Stomach (tissue), 19 donors: ENCODE measurements around the gene ANKEF1. TPM values are rescaled to one million over a fixed set of nuclear protein-coding genes. Genes with fewer than 3 reads are reported as not detected.

ENCODE experiments used
- DNase-seq, 2 donors: peaks; one replicate each; pipeline versions ENCODE4 v3.0.0 to v3.0.0-alpha.2; 2013 to 2019
- H3K27ac ChIP-seq, 5 donors: fragments of 200-600 bp in 4 of 5; sonication (generic) in 4 of 5; one replicate each; pipeline ENCODE4 v1.5.1; 2013 to 2019; ENCODE audit warnings: mild to moderate bottlenecking in 1 of 5, moderate library complexity in 1 of 5
- H3K27me3 ChIP-seq, 3 donors: fragments of 200-600 bp; sonication (generic); one replicate each; pipeline ENCODE4 v1.5.1; 2017 to 2019; ENCODE audit warnings: mixed run types in 1 of 3
- H3K36me3 ChIP-seq, 4 donors: fragments of 200-600 bp; sonication (generic); 1 replicate in 3 of 4; 2 replicates in 1 of 4; pipeline ENCODE4 v1.5.1; 2016 to 2019
- H3K4me1 ChIP-seq, 4 donors: fragments of 200-600 bp; sonication (generic); one replicate each; pipeline ENCODE4 v1.5.1; 2016 to 2019
- H3K4me3 ChIP-seq, 4 donors: fragments of 200-600 bp; sonication (generic) in 3 of 4; one replicate each; pipeline ENCODE4 v1.5.1; 2016 to 2019; ENCODE audit warnings: mild to moderate bottlenecking in 1 of 4
- H3K9me3 ChIP-seq, 4 donors: fragments of 200-600 bp; sonication (generic); one replicate each; pipeline ENCODE4 v1.5.1; 2016 to 2019
- CTCF ChIP-seq, 7 experiments: fragments of 450-650 bp in 4 of 7; fragments of 200-600 bp in 3 of 7; sonication (generic) in 3 of 7; IDR thresholded peaks; one replicate each; pipeline ENCODE4 v1.5.1; 2016 to 2019; ENCODE audit warnings: antibody characterized with exemption in 7 of 7, control low read depth in 2 of 7, mild to moderate bottlenecking in 1 of 7
- EP300 ChIP-seq: sonication (generic); formaldehyde crosslinking; IDR thresholded peaks from one replicate; pipeline ENCODE4 v1.6.1; 2017; ENCODE audit warnings: antibody characterized with exemption
- POLR2A ChIP-seq, 4 donors: fragments of 450-650 bp; IDR thresholded peaks; one replicate each; pipeline ENCODE4 v1.6.1; 2016; ENCODE audit warnings: antibody characterized with exemption in 4 of 4, control low read depth in 2 of 4, mild to moderate bottlenecking in 1 of 4, moderate library complexity in 1 of 4
- POLR2AphosphoS5 ChIP-seq, 3 donors: sonication (generic); formaldehyde crosslinking; IDR thresholded peaks; one replicate each; pipeline ENCODE4 v1.6.1; 2016; ENCODE audit warnings: antibody characterized with exemption in 3 of 3
- WGBS, 5 donors: extraction: QIAGEN DNeasy Blood & Tissue Kit in 3 of 5; methylation state at CpG; one replicate each; pipeline versions ENCODE4 v1.1.5 to v1.1.7; 2013 to 2018; 5-methylcytosine and 5-hydroxymethylcytosine counted together
- intact Hi-C: fragments of 100-400 bp; cut with DNase I; formaldehyde crosslinking; loops from one replicate; pipeline ENCODE4 v1.15.1; 2023; ENCODE audit warnings: low total_unique reads
- long read RNA-seq, 10 donors: transcript quantifications; one replicate each; lab custom pipeline, GENCODE V29; 2026
- polyA plus RNA-seq, 3 donors: library from polyadenylated mRNA; stranded (reverse); fragments of 200-250 nt; gene quantifications; one replicate each; pipeline ENCODE4 v1.2.3, GENCODE V29; 2013
- total RNA-seq, 5 donors: library from RNA; depleted of rRNA; stranded (reverse); fragments of >200 nt; gene quantifications; one replicate each; pipeline versions ENCODE4 v1.1.0 to v1.2.3, GENCODE V29; 2014 to 2016
- donor health status: healthy with polysubstance abuse.
- donor health status: Bipolar disorder and iron deficiency.
- donor health status: healthy.

ANKEF1 gene
- 1 to 10 TPM in 4 of 5 donors, under 1 TPM in 1; 0.58 to 9.4 (median 1.3) TPM for total RNA-seq
- 1 to 10 TPM; 1.5 to 2.0 (median 1.7) TPM for polyA plus RNA-seq
- long read RNA-seq, donor 1, result 0 reads
- long read RNA-seq, donor 2, result 0 reads
- long read RNA-seq, donor 3, result 0 reads
- long read RNA-seq, donor 4, result 0 reads
- long read RNA-seq, donor 5, full-length matches to known transcripts, result 1 of 1 reads
- long read RNA-seq, donor 5, partial matches to known transcripts, result 0 of 1 reads
- long read RNA-seq, donor 5, other reads (novel, unspliced or antisense), result 0 of 1 reads
- long read RNA-seq, donor 6, full-length matches to known transcripts, result 2 of 2 reads
- long read RNA-seq, donor 6, partial matches to known transcripts, result 0 of 2 reads
- long read RNA-seq, donor 6, other reads (novel, unspliced or antisense), result 0 of 2 reads
- long read RNA-seq, donor 7, result 0 reads
- long read RNA-seq, donor 8, result 0 reads
- long read RNA-seq, donor 9, result 0 reads
- long read RNA-seq, donor 10, full-length matches to known transcripts, result 2 of 2 reads
- long read RNA-seq, donor 10, partial matches to known transcripts, result 0 of 2 reads
- long read RNA-seq, donor 10, other reads (novel, unspliced or antisense), result 0 of 2 reads

- H3K27ac ChIP-seq, result peak within 1 kb of the TSS; percentile 71 to 89 (median 82)
- TF ChIP-seq POLR2AphosphoS5 (IDR thresholded peaks at IDR 0.05) (peak in 2 of 3 donors; percentile 63 to 70), EP300 (no peak), POLR2A (IDR thresholded peaks at IDR 0.05) (no peak), CTCF (IDR thresholded peaks at IDR 0.05) (peak in 1 of 7 experiments; percentile 16)
- no peaks in the 10 kb centered on the region for H3K9me3 ChIP-seq
- intact Hi-C loops, result no loop called here
- 1 to 4% (median 2%) methylated on average over 33 to 62 of the region's 65 CpGs for WGBS, 5 donors
- peak; percentile 92 to 96 for DNase-seq
- H3K36me3 ChIP-seq, result peaks cover 0 to 8% (median 0%) of the 10 kb centered on the region in 4 donors
- no peaks in the 10 kb centered on the region for H3K27me3 ChIP-seq
- peak within 1 kb of the TSS; percentile 56 to 68 (median 62) for H3K4me3 ChIP-seq
- peaks cover 3 to 18% (median 17%) of the 10 kb centered on the region in 4 donors for H3K4me1 ChIP-seq
Observed at GRCh38 chr20:10034717-10035571, at the start of gene ANKEF1. Gene ANKEF1 (plus strand): TSS chr20:10034987. CDS start chr20:10038302, 3,315 bp downstream.

- TF ChIP-seq CTCF (IDR thresholded peaks at IDR 0.05), result no peak
- no peak for TF ChIP-seq EP300
- no peak for TF ChIP-seq POLR2AphosphoS5 (IDR thresholded peaks at IDR 0.05)
- Histone ChIP-seq H3K36me3 (no peaks in the 10 kb centered on the region), H3K4me3 (no peak overlapping the region), H3K27ac (no peak overlapping the region), H3K4me1 (peaks cover 0 to 3% (median 1%) of the 10 kb centered on the region in 4 donors), H3K27me3 (no peaks in the 10 kb centered on the region), H3K9me3 (no peaks in the 10 kb centered on the region)
- DNase-seq, result no peak
- intact Hi-C loops, result no loop called here
Observed at GRCh38 chr20:9985281-9985680, 49.5 kb upstream of the ANKEF1 start.

DNA sequence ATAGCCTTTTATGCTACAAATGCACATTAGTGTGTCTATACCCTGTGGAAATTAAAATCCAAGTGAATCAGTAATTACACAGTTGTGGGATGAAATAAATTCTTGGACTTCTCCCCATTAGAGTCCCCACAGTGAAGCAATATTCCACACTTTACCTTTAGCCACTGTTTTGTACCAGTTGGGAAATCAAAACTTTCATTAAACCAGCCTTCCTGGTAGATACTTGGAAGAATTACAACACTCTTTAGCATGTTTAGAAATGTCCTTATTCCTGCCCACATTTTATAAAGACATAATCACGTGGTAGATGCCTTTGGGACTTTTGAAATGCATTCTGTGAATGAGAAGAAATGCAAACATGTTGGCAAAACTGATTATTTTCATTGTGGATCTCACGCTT is 49.0 kb upstream of the ANKEF1 start:
- no peaks in the 10 kb centered on the region for H3K9me3 ChIP-seq
- H3K36me3 ChIP-seq, result no peaks in the 10 kb centered on the region
- no peak for TF ChIP-seq POLR2AphosphoS5 (IDR thresholded peaks at IDR 0.05)
- no peak for TF ChIP-seq POLR2A (IDR thresholded peaks at IDR 0.05)
- no peak for TF ChIP-seq EP300
- no peak for TF ChIP-seq CTCF (IDR thresholded peaks at IDR 0.05)
- DNase-seq, result no peak
- 70 to 83% (median 76%) methylated on average over 2 of the region's 2 CpGs for WGBS, 5 donors
- no peaks in the 10 kb centered on the region for H3K27me3 ChIP-seq
- no peak overlapping the region for H3K4me3 ChIP-seq
- intact Hi-C loops, result no loop called here
- H3K27ac ChIP-seq, result no peak overlapping the region
- peaks cover 0 to 3% (median 1%) of the 10 kb centered on the region in 4 donors for H3K4me1 ChIP-seq

- peak overlapping the region in 1 of 5 donors; percentile 30 for H3K27ac ChIP-seq
- H3K4me1 ChIP-seq, result peaks cover 0 to 3% (median 1%) of the 10 kb centered on the region in 4 donors
- DNase-seq, result peak in 1 of 2 donors; percentile 61
- H3K36me3 ChIP-seq, result no peaks in the 10 kb centered on the region
- no peak for TF ChIP-seq POLR2A (IDR thresholded peaks at IDR 0.05)
- no peak for TF ChIP-seq POLR2AphosphoS5 (IDR thresholded peaks at IDR 0.05)
- no peak for TF ChIP-seq CTCF (IDR thresholded peaks at IDR 0.05)
- no peak for TF ChIP-seq EP300
- H3K4me3 ChIP-seq, result no peak overlapping the region
- intact Hi-C loops, result no loop called here
- no peaks in the 10 kb centered on the region for H3K9me3 ChIP-seq
- H3K27me3 ChIP-seq, result no peaks in the 10 kb centered on the region
- 3 to 25% (median 13%) methylated on average over 1 of the region's 1 CpG for WGBS, 5 donors
Observed at GRCh38 chr20:9989066-9989724, 45.6 kb upstream of the ANKEF1 start.
